Upper lobe of left lung (tissue), 4 donors: ENCODE measurements around the gene PATZ1.

ENCODE experiments used
- CTCF ChIP-seq, 6 experiments: fragments of 450-650 bp in 4 of 6; fragments of 200-600 bp in 2 of 6; sonication (generic) in 2 of 6; IDR thresholded peaks; one replicate each; pipeline ENCODE4 v1.5.1; 2016 to 2019; ENCODE audit warnings: antibody characterized with exemption in 6 of 6
- POLR2A ChIP-seq, 4 donors: fragments of 450-650 bp; IDR thresholded peaks; one replicate each; pipeline ENCODE4 v1.5.1; 2016 to 2017; ENCODE audit warnings: antibody characterized with exemption in 4 of 4, mild to moderate bottlenecking in 2 of 4
- POLR2AphosphoS5 ChIP-seq, 2 donors: sonication (generic); formaldehyde crosslinking; IDR thresholded peaks; one replicate each; pipeline ENCODE4 v1.5.1; 2017; ENCODE audit warnings: antibody characterized with exemption in 2 of 2

DNA sequence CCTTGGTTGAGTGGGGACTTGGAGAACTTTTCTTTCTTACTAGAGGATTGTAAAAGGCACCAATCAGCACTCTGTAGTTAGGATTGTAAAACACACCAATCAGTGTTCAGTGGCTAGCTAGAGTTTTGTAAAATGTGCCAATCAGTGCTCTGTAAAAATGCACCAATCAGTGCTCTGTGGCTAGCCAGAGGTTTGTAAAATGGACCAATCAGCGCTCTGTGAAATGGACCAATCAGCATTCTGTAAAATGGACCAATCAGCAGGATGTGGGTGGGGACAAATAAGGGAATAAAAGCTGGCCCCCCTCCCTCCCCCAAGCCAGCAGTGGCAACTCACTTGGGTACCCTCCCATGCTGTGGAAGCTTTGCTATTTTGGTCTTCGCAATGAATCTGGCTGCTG lies 47.7 kb upstream of the PATZ1 start:
- TF ChIP-seq POLR2A (IDR thresholded peaks at IDR 0.05) (no peak), POLR2AphosphoS5 (IDR thresholded peaks at IDR 0.05) (no peak), CTCF (IDR thresholded peaks at IDR 0.05) (no peak)
